Fibroblast of upper back skin (primary cell): Measurements from ENCODE around the gene TYRO3.
"Not testable (repeated sequence)": the region's sequence is repeated elsewhere in the genome, so short reads cannot be mapped to it uniquely, and the experiment has no call there.

Source experiments
- DNase-seq: peaks from one replicate; pipeline ENCODE4 v3.0.0-alpha.2; 2013

TYRO3 gene

GRCh38 chr15:41554915-41555314 is 4.1 kb upstream of the TYRO3 start:
- no peak for DNase-seq

GRCh38 chr15:41556677-41557076 is 2.3 kb upstream of the TYRO3 start:
- no peak for DNase-seq

- DNase-seq: peak; percentile 45
Observed at GRCh38 chr15:41557673-41558399, 1.2 kb upstream of the TYRO3 start.

- DNase-seq: no peak
Observed at GRCh38 chr15:41559239-41559782, 299 bp downstream of the TYRO3 start.

GRCh38 chr15:41560572-41560874 is 1.5 kb downstream of the TYRO3 start:
- DNase-seq: no peak

- no peak for DNase-seq
Observed at GRCh38 chr15:41561104-41561776, 2.2 kb downstream of the TYRO3 start.

- DNase-seq: peak; percentile 27
Observed at GRCh38 chr15:41561777-41562145, 2.7 kb downstream of the TYRO3 start.

GRCh38 chr15:41562244-41562643 is 3.2 kb downstream of the TYRO3 start:
- DNase-seq: no peak

- no peak for DNase-seq
Observed at GRCh38 chr15:41562784-41563198, 3.8 kb downstream of the TYRO3 start.

- DNase-seq: peak; percentile 25
Observed at GRCh38 chr15:41564286-41564959, 5.4 kb downstream of the TYRO3 start.

- DNase-seq: no peak
Observed at GRCh38 chr15:41564960-41565502, 6.0 kb downstream of the TYRO3 start.

GRCh38 chr15:41565702-41566101 is 6.7 kb downstream of the TYRO3 start:
- DNase-seq: no peak

- DNase-seq: peak; percentile 23
Observed at GRCh38 chr15:41566121-41566885, 7.3 kb downstream of the TYRO3 start.

GRCh38 chr15:41567261-41567660 is 8.2 kb downstream of the TYRO3 start:
- no peak for DNase-seq

- no peak for DNase-seq
Observed at GRCh38 chr15:41567862-41568261, 8.8 kb downstream of the TYRO3 start.

GRCh38 chr15:41568350-41569017 is 9.5 kb downstream of the TYRO3 start:
- peak; percentile 47 for DNase-seq

GRCh38 chr15:41569232-41569631 is 10.2 kb downstream of the TYRO3 start:
- DNase-seq: not testable (repeated sequence)

GRCh38 chr15:41570764-41571163 is 11.8 kb downstream of the TYRO3 start:
- no peak for DNase-seq

GRCh38 chr15:41571948-41572347 is 12.9 kb downstream of the TYRO3 start:
- no peak for DNase-seq

- DNase-seq: no peak
Observed at GRCh38 chr15:41572866-41573265, 13.9 kb downstream of the TYRO3 start.

- no peak for DNase-seq
Observed at GRCh38 chr15:41573396-41573795, 14.4 kb downstream of the TYRO3 start.

- DNase-seq: no peak
Observed at GRCh38 chr15:41574158-41574557, 15.1 kb downstream of the TYRO3 start.
